ENCODE results near the gene ANKRD11.

Gene ANKRD11

DNA sequence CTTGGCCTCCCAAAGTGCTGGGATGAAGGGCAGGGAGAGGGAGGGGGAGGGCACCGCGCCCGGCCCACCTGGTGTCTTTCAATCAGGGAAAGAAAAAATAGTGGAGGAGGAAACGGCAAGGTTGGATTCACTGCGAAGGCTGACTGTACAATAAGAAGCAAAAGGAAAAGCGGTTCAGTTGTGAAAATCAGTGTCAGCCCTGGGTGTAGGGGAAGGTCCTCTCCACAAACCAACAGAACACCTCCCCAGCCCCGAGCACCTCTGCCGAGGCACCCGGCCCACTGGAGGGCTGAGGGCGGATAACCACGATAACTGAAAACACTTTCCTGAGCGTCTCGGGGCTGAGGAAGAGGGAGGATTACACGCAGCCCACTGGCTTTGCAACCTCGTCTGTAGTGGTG is 16.4 kb upstream of the ANKRD11 start:
- TF ChIP-seq, protein P1, sequence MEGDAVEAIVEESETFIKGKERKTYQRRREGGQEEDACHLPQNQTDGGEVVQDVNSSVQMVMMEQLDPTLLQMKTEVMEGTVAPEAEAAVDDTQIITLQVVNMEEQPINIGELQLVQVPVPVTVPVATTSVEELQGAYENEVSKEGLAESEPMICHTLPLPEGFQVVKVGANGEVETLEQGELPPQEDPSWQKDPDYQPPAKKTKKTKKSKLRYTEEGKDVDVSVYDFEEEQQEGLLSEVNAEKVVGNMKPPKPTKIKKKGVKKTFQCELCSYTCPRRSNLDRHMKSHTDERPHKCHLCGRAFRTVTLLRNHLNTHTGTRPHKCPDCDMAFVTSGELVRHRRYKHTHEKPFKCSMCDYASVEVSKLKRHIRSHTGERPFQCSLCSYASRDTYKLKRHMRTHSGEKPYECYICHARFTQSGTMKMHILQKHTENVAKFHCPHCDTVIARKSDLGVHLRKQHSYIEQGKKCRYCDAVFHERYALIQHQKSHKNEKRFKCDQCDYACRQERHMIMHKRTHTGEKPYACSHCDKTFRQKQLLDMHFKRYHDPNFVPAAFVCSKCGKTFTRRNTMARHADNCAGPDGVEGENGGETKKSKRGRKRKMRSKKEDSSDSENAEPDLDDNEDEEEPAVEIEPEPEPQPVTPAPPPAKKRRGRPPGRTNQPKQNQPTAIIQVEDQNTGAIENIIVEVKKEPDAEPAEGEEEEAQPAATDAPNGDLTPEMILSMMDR (IDR thresholded peaks at IDR 0.05; ENCODE audit: borderline replicate concordance, insufficient read depth, low read depth, low read length), result no peak
- H3K4me3 ChIP-seq (ENCODE audit: low read depth, low read length), result no peak overlapping the region

DNA sequence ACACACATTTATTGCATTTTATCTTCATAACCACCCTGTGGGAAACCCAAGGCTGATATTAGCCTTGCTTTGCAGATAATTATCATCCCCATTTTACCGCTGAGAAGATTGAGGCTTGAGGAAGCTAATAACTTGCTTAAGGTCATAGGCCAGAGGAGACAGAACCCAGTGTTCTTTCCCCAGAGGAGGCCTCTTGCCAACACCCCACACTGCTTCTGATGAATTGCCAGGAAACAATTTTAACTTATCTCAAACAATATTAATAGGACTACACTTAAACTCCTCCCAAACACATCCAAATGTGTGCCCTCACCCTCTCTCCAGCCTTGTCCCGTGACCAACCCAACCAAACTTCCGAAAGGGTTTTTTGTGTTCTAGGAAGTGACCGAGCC is 15.7 kb upstream of the ANKRD11 start:
- TF ChIP-seq, protein P1 (IDR thresholded peaks at IDR 0.05; ENCODE audit: borderline replicate concordance, insufficient read depth, low read depth, low read length), result no peak

DNA sequence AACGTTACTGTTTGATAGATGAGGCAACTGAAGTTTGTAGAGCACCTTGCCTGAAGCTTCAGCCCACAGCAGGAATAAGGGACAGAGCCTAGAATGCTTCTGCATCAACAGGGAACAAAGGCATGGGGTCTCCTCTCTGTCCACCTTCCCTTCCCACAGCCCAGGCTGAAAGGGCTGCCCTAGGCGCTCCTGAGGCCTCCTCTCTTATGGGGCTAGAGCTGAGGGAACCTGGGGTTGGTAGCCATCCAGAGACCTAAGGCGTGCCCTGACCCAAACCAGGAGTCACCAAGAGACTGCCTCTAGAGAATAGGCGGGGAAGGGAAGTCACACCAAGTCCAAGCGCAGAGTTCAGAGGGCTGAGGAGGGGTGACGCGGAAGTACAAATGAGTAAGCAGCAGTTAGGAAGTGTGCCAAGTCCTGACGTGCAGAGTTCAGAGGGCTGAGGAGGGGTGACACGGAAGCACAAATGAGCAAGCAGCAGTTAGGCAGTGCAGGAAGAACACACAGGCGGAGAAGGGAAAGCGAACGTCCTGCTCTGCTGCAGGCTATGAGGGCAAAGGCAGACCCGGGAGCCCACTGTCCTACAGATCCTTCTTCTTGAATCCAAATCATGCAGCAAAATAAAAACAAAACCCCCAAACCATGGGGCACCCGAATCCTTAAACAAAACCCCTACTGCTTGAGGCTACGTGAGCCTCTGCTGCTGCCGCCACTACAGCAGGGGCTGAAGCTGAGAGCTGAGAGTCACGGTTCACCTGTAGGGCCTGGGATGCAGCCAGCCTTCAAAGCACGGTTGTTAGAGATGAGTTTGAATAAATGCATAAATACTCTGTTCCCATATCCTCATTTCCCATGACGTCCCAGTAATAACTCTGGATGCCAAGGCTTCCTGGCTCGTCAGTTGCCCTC is 15.1 kb upstream of the ANKRD11 start:
- TF ChIP-seq, protein P1 (IDR thresholded peaks at IDR 0.05; ENCODE audit: borderline replicate concordance, insufficient read depth, low read depth, low read length), result no peak
- no peak overlapping the region for H3K4me3 ChIP-seq (ENCODE audit: low read depth, low read length)

More for the DNA sequence above, 15.7 kb upstream of the ANKRD11 start:
- H3K4me3 ChIP-seq (ENCODE audit: low read depth, low read length), result no peak overlapping the region

DNA sequence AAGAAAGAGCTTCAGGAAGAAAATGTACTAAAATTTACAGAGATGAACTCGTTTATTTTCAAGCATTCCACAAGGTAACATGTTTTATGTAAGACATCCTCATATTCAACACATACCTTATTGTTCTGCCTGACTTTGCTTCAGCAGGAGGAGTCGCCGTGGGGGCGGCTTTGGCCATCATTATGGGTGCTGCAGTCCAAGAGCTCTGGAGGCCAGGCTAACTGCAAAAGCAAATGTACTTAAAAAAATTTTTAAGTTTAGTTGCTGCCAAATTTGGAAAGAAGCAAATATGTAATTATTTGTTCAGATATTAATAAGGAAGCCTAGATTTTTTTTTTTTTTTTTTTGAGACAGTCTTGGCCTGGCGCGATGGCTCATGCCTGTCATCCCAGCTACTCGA is 13.7 kb upstream of the ANKRD11 start:
- TF ChIP-seq, protein P1 (IDR thresholded peaks at IDR 0.05; ENCODE audit: borderline replicate concordance, insufficient read depth, low read depth, low read length), result no peak
- H3K4me3 ChIP-seq (ENCODE audit: low read depth, low read length), result no peak overlapping the region

DNA sequence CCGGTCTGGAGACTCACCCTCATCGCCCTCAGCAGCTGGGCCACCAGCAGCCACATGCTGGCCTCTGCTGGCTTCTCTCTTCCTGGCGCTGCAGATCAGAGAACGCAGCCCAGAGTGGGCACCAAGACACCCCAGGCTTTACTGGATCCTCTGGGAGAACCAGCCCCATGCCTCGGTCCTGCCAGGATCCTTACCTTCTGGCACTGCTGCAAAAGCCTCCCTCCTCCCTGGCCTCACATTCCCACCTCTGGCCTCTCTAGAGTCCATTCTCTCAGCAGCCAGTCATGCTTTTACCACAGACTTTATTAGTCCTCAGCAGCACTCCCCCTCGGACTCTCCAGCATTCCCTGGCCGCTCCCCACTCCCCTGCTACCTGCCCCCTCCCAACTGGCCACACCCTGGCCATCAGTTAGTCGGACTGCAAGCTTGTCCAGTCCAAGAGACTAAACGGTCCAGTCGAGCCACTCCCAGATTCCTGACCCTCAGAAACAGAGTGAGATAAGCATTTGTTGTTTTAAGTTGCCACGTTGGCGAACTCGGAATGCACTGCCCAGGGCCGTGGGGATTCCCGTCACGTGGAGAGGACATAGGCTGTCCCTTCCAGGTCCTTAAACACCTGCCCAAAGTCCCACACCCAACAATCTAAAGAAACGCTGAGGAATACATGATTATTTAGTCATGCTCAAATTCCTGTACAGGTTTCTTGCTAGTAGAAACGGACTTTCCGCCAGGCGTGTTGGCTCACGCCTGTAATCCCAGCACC is 11.9 kb upstream of the ANKRD11 start:
- H3K4me3 ChIP-seq (ENCODE audit: low read depth, low read length), result no peak overlapping the region
- TF ChIP-seq, protein P1 (IDR thresholded peaks at IDR 0.05; ENCODE audit: borderline replicate concordance, insufficient read depth, low read depth, low read length), result no peak

DNA sequence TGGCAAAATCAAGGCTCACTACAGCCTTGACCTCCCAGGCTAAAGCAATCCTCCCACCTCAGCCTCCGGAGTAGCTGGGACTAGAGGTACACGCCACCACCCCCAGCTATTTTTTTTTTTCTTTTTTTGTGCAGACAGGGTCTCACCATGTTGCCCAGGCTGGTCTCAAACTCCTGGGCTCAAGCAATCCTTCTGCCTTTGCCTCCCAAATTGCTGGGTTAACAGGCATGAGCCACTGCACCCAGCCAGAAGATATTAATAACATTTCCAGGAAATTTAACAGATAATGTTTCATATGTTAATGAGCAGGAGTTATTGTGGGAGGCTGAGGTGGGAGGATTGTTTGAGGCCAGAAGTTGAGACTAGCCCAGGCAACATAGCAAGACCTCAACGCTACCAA is 9.4 kb upstream of the ANKRD11 start:
- TF ChIP-seq, protein P1 (IDR thresholded peaks at IDR 0.05; ENCODE audit: borderline replicate concordance, insufficient read depth, low read depth, low read length), result no peak
- H3K4me3 ChIP-seq (ENCODE audit: low read depth, low read length), result no peak overlapping the region
